Endothelial cell of umbilical vein (primary cell): ENCODE measurements around the gene INPP5B. TPM values are rescaled to one million over a fixed set of nuclear protein-coding genes. Genes with fewer than 3 reads are reported as not detected.

Experiments used
- BruUV-seq: library from RNA; stranded (reverse); fragments of 400-500 nt; replicated peaks from 2 replicates; lab custom pipeline; 2021; lab: Mats Ljungman, UMichigan
- CTCF ChIA-PET: fragments of 300-600, 350-600 bp; sonication (Branson Sonifier 250); formaldehyde crosslinking; loops from one replicate; lab custom pipeline; 2021; ENCODE audit warnings: antibody characterized with exemption, inconsistent platforms; lab: Charles Lee
- POLR2A ChIA-PET: fragments of 300-600, 350-600 bp; sonication (Branson Sonifier 250); formaldehyde crosslinking; loops from one replicate; lab custom pipeline; 2021; ENCODE audit warnings: antibody characterized with exemption, inconsistent platforms; lab: Charles Lee
- DNase-seq: peaks from one replicate; pipeline ENCODE4 v3.0.0-alpha.2; 2011; ENCODE audit warnings: low read depth, low spot score
- FAIRE-seq: peaks from 2 replicates; lab custom pipeline; 2011; peaks lifted over from hg19 to GRCh38; lab: Jason Lieb, UNC
- H2AFZ ChIP-seq: 2 replicates; pipeline ENCODE4 v1.6.0; 2012; ENCODE audit warnings: low read depth, low read length, control low read depth, inconsistent platforms
- H3K27ac ChIP-seq: 2 replicates; pipeline ENCODE4 v1.5.1; 2011; ENCODE audit warnings: low read depth, mild to moderate bottlenecking, control low read depth, low read length, moderate library complexity; ENCODE audit not compliant: insufficient read depth
- H3K27me3 ChIP-seq, 2 experiments: 2 replicates each; pipeline versions ENCODE4 v1.6.0 to v1.6.1; 2011; ENCODE audit warnings: low read length in 2 of 2, mixed read lengths in 1 of 2; ENCODE audit not compliant: control insufficient read depth in 2 of 2, insufficient read depth in 2 of 2
- H3K36me3 ChIP-seq, 2 experiments: 2 replicates in 1 of 2; 3 replicates in 1 of 2; pipeline ENCODE4 v1.5.1; 2011; ENCODE audit warnings: low read length in 2 of 2, mild to moderate bottlenecking in 1 of 2, moderate library complexity in 1 of 2; ENCODE audit not compliant: control insufficient read depth in 2 of 2, insufficient read depth in 2 of 2; ENCODE audit errors: extremely low read depth in 1 of 2
- H3K4me1 ChIP-seq: 3 replicates; pipeline ENCODE4 v1.5.1; 2011; ENCODE audit warnings: mild to moderate bottlenecking, low read length; ENCODE audit not compliant: control insufficient read depth, insufficient read depth; ENCODE audit errors: extremely low read depth
- H3K4me2 ChIP-seq: 2 replicates; pipeline ENCODE4 v1.6.1; 2011; ENCODE audit warnings: low read length, control low read depth, mixed read lengths; ENCODE audit not compliant: insufficient read depth
- H3K4me3 ChIP-seq, 3 experiments: fragments of 200-600 bp in 1 of 3; sonication (generic), shearing (Covaris generic) in 1 of 3; replicated peaks in 1 of 3; 2 replicates each; pipeline ENCODE4 v1.5.1; 2011 to 2016; ENCODE audit warnings: control low read depth in 3 of 3, low read length in 3 of 3, mild to moderate bottlenecking in 2 of 3, inconsistent platforms in 1 of 3, low read depth in 1 of 3, moderate library complexity in 1 of 3; ENCODE audit not compliant: insufficient read depth in 1 of 3
- H3K79me2 ChIP-seq: 2 replicates; pipeline ENCODE4 v1.6.0; 2012; ENCODE audit warnings: low read length, inconsistent platforms; ENCODE audit not compliant: control insufficient read depth, insufficient read depth
- H3K9ac ChIP-seq: replicated peaks from 2 replicates; pipeline ENCODE3; 2011; ENCODE audit warnings: low read length, control low read depth; ENCODE audit not compliant: insufficient read depth; ENCODE audit errors: extremely low read depth
- H3K9me1 ChIP-seq: replicated peaks from 3 replicates; pipeline ENCODE4 v1.6.0; 2011; ENCODE audit warnings: mild to moderate bottlenecking, low read length; ENCODE audit not compliant: control insufficient read depth, insufficient read depth; ENCODE audit errors: extremely low read depth
- H3K9me3 ChIP-seq: replicated peaks from 2 replicates; pipeline ENCODE4 v1.5.1; 2012; ENCODE audit warnings: low read length, inconsistent platforms; ENCODE audit not compliant: control insufficient read depth, insufficient read depth
- H4K20me1 ChIP-seq: replicated peaks from 2 replicates; pipeline ENCODE3; 2011; ENCODE audit warnings: mild to moderate bottlenecking, low read length; ENCODE audit not compliant: control insufficient read depth, insufficient read depth; ENCODE audit errors: extremely low read depth
- EZH2 ChIP-seq: IDR thresholded peaks from 2 replicates; pipeline ENCODE4 v1.6.1; 2012; ENCODE audit warnings: borderline replicate concordance, low read depth, mild to moderate bottlenecking, moderate library complexity, low read length, inconsistent platforms; ENCODE audit not compliant: severe bottlenecking
- dilution Hi-C: fragments of 300-500 bp; cut with MboI; formaldehyde crosslinking; loops from one replicate; pipeline ENCODE4 v1.15.0; 2019; ENCODE audit warnings: low sequenced_read_pairs; ENCODE audit not compliant: extremely low pct_ligation_motif_present
- intact Hi-C: fragments of 100-400 bp; cut with micrococcal nuclease; formaldehyde crosslinking; loops from one replicate; pipeline ENCODE4 v1.10.0; 2022
- polyA plus RNA-seq, 4 experiments: library from polyadenylated mRNA; depleted of rRNA in 3 of 4; stranded (reverse) in 3 of 4; unstranded in 1 of 4; fragments of >200 nt; gene quantifications; 2 replicates each; pipeline versions ENCODE4 v1.2.1 to v1.2.3, GENCODE V29; 2011 to 2012; ENCODE audit warnings: missing spikeins in 1 of 4
- total RNA-seq: library from RNA; stranded (reverse); gene quantifications from 2 replicates; pipeline ENCODE4 v1.2.3, GENCODE V29; 2021
- TF ChIP-seq, protein P1 (sequence below): IDR thresholded peaks from 2 replicates; pipeline ENCODE4 v1.6.1; 2011; ENCODE audit not compliant: insufficient read depth, insufficient read length
- TF ChIP-seq, protein P2 (sequence below), 2 donors: IDR thresholded peaks; 1 replicate in 1 of 2; 2 replicates in 1 of 2; pipeline ENCODE4 v1.5.1; 2011; ENCODE audit warnings: low read length in 2 of 2, mild to moderate bottlenecking in 2 of 2, moderate library complexity in 2 of 2, control low read depth in 1 of 2, inconsistent platforms in 1 of 2, low read depth in 1 of 2; ENCODE audit not compliant: insufficient read depth in 1 of 2; ENCODE audit errors: extremely low read depth in 1 of 2

The INPP5B gene
- total and polyA plus RNA-seq, 2 donors (not counting 3 experiments of a cell fraction or from before 2014, with no cell fraction given): 7.4 to 14.7 TPM

DNA sequence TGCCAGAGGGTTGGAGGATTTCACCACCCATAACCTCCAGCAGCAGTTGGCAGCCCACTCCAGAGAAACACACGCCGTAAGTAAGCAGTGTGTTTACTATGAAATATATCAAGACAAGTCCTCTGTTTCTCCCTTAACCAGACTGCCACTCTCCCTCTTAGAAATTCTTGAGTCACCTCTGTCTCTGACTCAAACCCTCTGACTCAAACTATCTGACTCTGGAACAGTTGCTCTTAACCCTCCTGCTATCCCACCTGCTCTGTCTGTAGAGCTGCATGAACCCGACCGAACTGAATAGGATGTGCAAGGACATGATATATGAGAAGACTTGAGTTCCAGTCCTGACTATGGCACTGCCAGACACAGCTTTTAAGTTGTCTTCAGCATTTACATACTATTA, 14.1 kb downstream of the INPP5B start:
- POLR2A ChIA-PET: no interaction called here
- Histone ChIP-seq H3K9ac (no peak overlapping the region), H3K9me1 (no peaks in the 10 kb centered on the region), H3K27ac (no peak overlapping the region), H3K4me3 (no peak overlapping the region), H3K79me2 (peaks cover 4% of the 10 kb centered on the region), H3K27me3 (no peaks in the 10 kb centered on the region), H4K20me1 (no peaks in the 10 kb centered on the region), H3K9me3 (no peaks in the 10 kb centered on the region), H3K36me3 (peaks cover 0 to 2% of the 10 kb centered on the region in 2 experiments), H2AFZ (no peak overlapping the region), H3K4me2 (no peak overlapping the region), H3K4me1 (peaks cover 10% of the 10 kb centered on the region)
- CTCF ChIA-PET: no interaction called here
- dilution Hi-C loops: no loop called here
- DNase-seq: no peak
- no TSS peak for BruUV-seq
- TF ChIP-seq, protein P1, sequence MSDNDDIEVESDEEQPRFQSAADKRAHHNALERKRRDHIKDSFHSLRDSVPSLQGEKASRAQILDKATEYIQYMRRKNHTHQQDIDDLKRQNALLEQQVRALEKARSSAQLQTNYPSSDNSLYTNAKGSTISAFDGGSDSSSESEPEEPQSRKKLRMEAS: no peak
- TF ChIP-seq EZH2: no peak
- TF ChIP-seq, protein P2, sequence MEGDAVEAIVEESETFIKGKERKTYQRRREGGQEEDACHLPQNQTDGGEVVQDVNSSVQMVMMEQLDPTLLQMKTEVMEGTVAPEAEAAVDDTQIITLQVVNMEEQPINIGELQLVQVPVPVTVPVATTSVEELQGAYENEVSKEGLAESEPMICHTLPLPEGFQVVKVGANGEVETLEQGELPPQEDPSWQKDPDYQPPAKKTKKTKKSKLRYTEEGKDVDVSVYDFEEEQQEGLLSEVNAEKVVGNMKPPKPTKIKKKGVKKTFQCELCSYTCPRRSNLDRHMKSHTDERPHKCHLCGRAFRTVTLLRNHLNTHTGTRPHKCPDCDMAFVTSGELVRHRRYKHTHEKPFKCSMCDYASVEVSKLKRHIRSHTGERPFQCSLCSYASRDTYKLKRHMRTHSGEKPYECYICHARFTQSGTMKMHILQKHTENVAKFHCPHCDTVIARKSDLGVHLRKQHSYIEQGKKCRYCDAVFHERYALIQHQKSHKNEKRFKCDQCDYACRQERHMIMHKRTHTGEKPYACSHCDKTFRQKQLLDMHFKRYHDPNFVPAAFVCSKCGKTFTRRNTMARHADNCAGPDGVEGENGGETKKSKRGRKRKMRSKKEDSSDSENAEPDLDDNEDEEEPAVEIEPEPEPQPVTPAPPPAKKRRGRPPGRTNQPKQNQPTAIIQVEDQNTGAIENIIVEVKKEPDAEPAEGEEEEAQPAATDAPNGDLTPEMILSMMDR (IDR thresholded peaks at IDR 0.05; ENCODE audit: extremely low read depth in 1 of 2, insufficient read depth in 1 of 2, low read depth in 1 of 2, low read length in 2 of 2): no peak
- intact Hi-C loops: loop anchor here (5.0 kb wide), 2 partner anchors 125 to 240 kb away; partner anchors contain the start of genes C1orf122, CDCA8 and YRDC
- FAIRE-seq: no peak
